HUES48 (cell line): ENCODE measurements around the gene TBCCD1.
"Not testable (repeated sequence)": the region's sequence is repeated elsewhere in the genome, so short reads cannot be mapped to it uniquely, and the experiment has no call there.

ENCODE experiments used
- H3K27ac ChIP-seq: one replicate; pipeline ENCODE4 v1.7.0; 2013; ENCODE audit warnings: low read depth, low read length, inconsistent platforms
- H3K27me3 ChIP-seq: 2 replicates; pipeline ENCODE4 v1.6.1; 2013; ENCODE audit warnings: mild to moderate bottlenecking, low read length; ENCODE audit not compliant: control insufficient read depth, insufficient read depth
- H3K36me3 ChIP-seq: 2 replicates; pipeline ENCODE4 v1.6.1; 2013; ENCODE audit warnings: low read length; ENCODE audit not compliant: control insufficient read depth, insufficient read depth
- H3K4me1 ChIP-seq: 2 replicates; pipeline ENCODE4 v1.6.1; 2013; ENCODE audit warnings: mild to moderate bottlenecking, low read length; ENCODE audit not compliant: control insufficient read depth, insufficient read depth
- H3K4me3 ChIP-seq: 2 replicates; pipeline ENCODE4 v1.5.1; 2013; ENCODE audit warnings: mild to moderate bottlenecking, low read depth, low read length
- H3K9ac ChIP-seq: 2 replicates; pipeline ENCODE4 v1.6.1; 2013; ENCODE audit warnings: mild to moderate bottlenecking, low read depth, low read length, moderate library complexity
- H3K9me3 ChIP-seq: 2 replicates; pipeline ENCODE4 v1.6.1; 2013; ENCODE audit warnings: low read length; ENCODE audit not compliant: control insufficient read depth, insufficient read depth

Gene TBCCD1

GRCh38 chr3:186577521-186577920 lies 10.4 kb upstream of the TBCCD1 start:
- Histone ChIP-seq H3K9me3 (no peaks in the 10 kb centered on the region), H3K4me3 (no peak overlapping the region), H3K4me1 (no peaks in the 10 kb centered on the region), H3K36me3 (peaks cover 97% of the 10 kb centered on the region), H3K9ac (no peak overlapping the region), H3K27ac (no peak overlapping the region), H3K27me3 (no peaks in the 10 kb centered on the region)

GRCh38 chr3:186571644-186572013 lies 4.5 kb upstream of the TBCCD1 start:
- Histone ChIP-seq H3K36me3 (peaks cover 46% of the 10 kb centered on the region), H3K4me3 (peak overlapping the region; percentile 71), H3K27me3 (no peaks in the 10 kb centered on the region), H3K4me1 (peaks cover 8% of the 10 kb centered on the region; the same call in 1 of the 2 replicates), H3K9ac (no peak overlapping the region; the same call in 1 of the 2 replicates), H3K27ac (no peak overlapping the region), H3K9me3 (no peaks in the 10 kb centered on the region)

- Histone ChIP-seq H3K9me3 (no peaks in the 10 kb centered on the region), H3K36me3 (peaks cover 40% of the 10 kb centered on the region), H3K27me3 (no peaks in the 10 kb centered on the region), H3K27ac (peak overlapping the region; percentile 76), H3K4me1 (peaks cover 11% of the 10 kb centered on the region), H3K9ac (peak overlapping the region; percentile 79), H3K4me3 (peak overlapping the region; percentile 71)
These were observed 4.0 kb upstream of the TBCCD1 start for GRCh38 chr3:186570941-186571643.

GRCh38 chr3:186570096-186570940 lies 3.2 kb upstream of the TBCCD1 start, which contains the start of gene DNAJB11:
TSS of gene DNAJB11 (plus strand) at chr3:186570720. CDS start at chr3:186570898, 178 bp downstream.
- Histone ChIP-seq H3K4me3 (peak within 1 kb of the TSS; percentile 75), H3K9me3 (no peaks in the 10 kb centered on the region), H3K27me3 (no peaks in the 10 kb centered on the region), H3K36me3 (peaks cover 33% of the 10 kb centered on the region), H3K9ac (peak within 1 kb of the TSS; percentile 79), H3K27ac (peak within 1 kb of the TSS; percentile 76), H3K4me1 (peaks cover 11% of the 10 kb centered on the region)

GRCh38 chr3:186569779-186570095 lies 2.6 kb upstream of the TBCCD1 start:
- Histone ChIP-seq H3K4me1 (peaks cover 11% of the 10 kb centered on the region), H3K9me3 (no peaks in the 10 kb centered on the region), H3K27ac (peak overlapping the region; percentile 74)

GRCh38 chr3:186569361-186569760 lies 2.2 kb upstream of the TBCCD1 start:
- H3K27me3 ChIP-seq, H3K9me3 ChIP-seq, H3K27ac ChIP-seq, H3K9ac ChIP-seq: not testable (repeated sequence)
- Histone ChIP-seq H3K36me3 (peaks cover 23% of the 10 kb centered on the region), H3K4me3 (peak overlapping the region; percentile 75), H3K4me1 (peaks cover 11% of the 10 kb centered on the region)

More at GRCh38 chr3:186569779-186570095, 2.6 kb upstream of the TBCCD1 start:
- peaks cover 27% of the 10 kb centered on the region for H3K36me3 ChIP-seq
- H3K9ac ChIP-seq, result peak overlapping the region; percentile 64
- no peaks in the 10 kb centered on the region for H3K27me3 ChIP-seq
- H3K4me3 ChIP-seq, result peak overlapping the region; percentile 75

GRCh38 chr3:186566772-186567071 lies 417 bp downstream of the TBCCD1 start:
- peak overlapping the region; percentile 76 for H3K9ac ChIP-seq
- peaks cover 11% of the 10 kb centered on the region for H3K4me1 ChIP-seq
- peak overlapping the region; percentile 89 for H3K4me3 ChIP-seq
- H3K36me3 ChIP-seq, result 0 out of 2 replicates have a peak, but pooled peaks cover 10% of the 10 kb centered on the region
- no peaks in the 10 kb centered on the region for H3K9me3 ChIP-seq
- no peaks in the 10 kb centered on the region for H3K27me3 ChIP-seq
- H3K27ac ChIP-seq, result peak overlapping the region; percentile 90

- Histone ChIP-seq H3K36me3 (0 out of 2 replicates have a peak, but pooled peaks cover 10% of the 10 kb centered on the region), H3K27ac (no peak overlapping the region), H3K4me1 (peaks cover 6% of the 10 kb centered on the region; the same call in 1 of the 2 replicates), H3K27me3 (no peaks in the 10 kb centered on the region), H3K9me3 (no peaks in the 10 kb centered on the region), H3K9ac (no peak overlapping the region), H3K4me3 (no peak overlapping the region)
These were observed 2.6 kb downstream of the TBCCD1 start for GRCh38 chr3:186564586-186564985.

GRCh38 chr3:186552408-186553031 lies 14.6 kb downstream of the TBCCD1 start:
- Histone ChIP-seq H3K4me1 (no peaks in the 10 kb centered on the region), H3K9me3 (no peaks in the 10 kb centered on the region), H3K27ac (no peak overlapping the region), H3K9ac (no peak overlapping the region), H3K36me3 (peaks cover 41% of the 10 kb centered on the region), H3K4me3 (no peak overlapping the region), H3K27me3 (no peaks in the 10 kb centered on the region)

- no peak overlapping the region for H3K9ac ChIP-seq
- H3K27ac ChIP-seq, result no peak overlapping the region
- no peaks in the 10 kb centered on the region for H3K9me3 ChIP-seq
- H3K4me1 ChIP-seq, result no peaks in the 10 kb centered on the region
- no peak overlapping the region for H3K4me3 ChIP-seq
- peaks cover 35% of the 10 kb centered on the region for H3K36me3 ChIP-seq
- no peaks in the 10 kb centered on the region for H3K27me3 ChIP-seq
These were observed 15.8 kb downstream of the TBCCD1 start for GRCh38 chr3:186551387-186551786.

- no peaks in the 10 kb centered on the region for H3K27me3 ChIP-seq
- H3K36me3 ChIP-seq, result peaks cover 22% of the 10 kb centered on the region
- H3K9me3 ChIP-seq, result no peaks in the 10 kb centered on the region
- H3K4me1 ChIP-seq, result no peaks in the 10 kb centered on the region
- no peak overlapping the region for H3K27ac ChIP-seq
- no peak overlapping the region for H3K4me3 ChIP-seq
- no peak overlapping the region for H3K9ac ChIP-seq
These were observed 17.6 kb downstream of the TBCCD1 start for GRCh38 chr3:186549497-186549896.
